Ovary (tissue), 9 donors: ENCODE data around the gene PKD1. TPM values are rescaled to one million over a fixed set of nuclear protein-coding genes. Genes with fewer than 3 reads are reported as not detected.
"Not testable (repeated sequence)": the region's sequence is repeated elsewhere in the genome, so short reads cannot be mapped to it uniquely, and the experiment has no call there.

Source experiments
- DNase-seq, 5 donors: peaks; one replicate each; pipeline ENCODE4 v3.0.0-alpha.2; 2019 to 2020
- H3K27ac ChIP-seq, 2 donors: fragments of 200-600 bp; one replicate each; pipeline versions ENCODE4 v1.5.1 to v1.8.0; 2019 to 2022
- H3K27me3 ChIP-seq: fragments of 200-600 bp; one replicate; pipeline ENCODE4 v1.8.0; 2022
- H3K36me3 ChIP-seq: fragments of 200-600 bp; sonication (generic); one replicate; pipeline ENCODE4 v1.5.1; 2019
- H3K4me1 ChIP-seq: one replicate; pipeline ENCODE4 v1.8.1; 2013; ENCODE audit warnings: mild to moderate bottlenecking, moderate library complexity; ENCODE audit not compliant: insufficient read depth
- H3K4me3 ChIP-seq: fragments of 200-600 bp; sonication (generic); one replicate; pipeline ENCODE4 v1.5.1; 2017
- H3K9me3 ChIP-seq, 2 donors: fragments of 200-600 bp in 1 of 2; sonication (generic) in 1 of 2; one replicate each; pipeline versions ENCODE4 v1.5.1 to v1.8.1; 2013 to 2019; ENCODE audit warnings: mild to moderate bottlenecking in 1 of 2, moderate library complexity in 1 of 2
- EP300 ChIP-seq: sonication (generic); formaldehyde crosslinking; IDR thresholded peaks from one replicate; pipeline ENCODE4 v1.6.1; 2017; ENCODE audit warnings: antibody characterized with exemption
- POLR2A ChIP-seq: fragments of 450-650 bp; IDR thresholded peaks from one replicate; pipeline ENCODE4 v1.6.1; 2017; ENCODE audit warnings: antibody characterized with exemption, mild to moderate bottlenecking, moderate library complexity
- WGBS, 3 donors: extraction: QIAGEN DNeasy Blood & Tissue Kit in 1 of 3; methylation state at CpG; one replicate each; pipeline versions ENCODE4 v1.1.5 to v1.1.7; 2013 to 2017; 5-methylcytosine and 5-hydroxymethylcytosine counted together
- intact Hi-C, 4 donors: fragments of 100-400 bp; cut with DNase I; formaldehyde crosslinking; loops; one replicate each; pipeline versions ENCODE4 v1.11.0 to v1.15.1; 2022 to 2023
- polyA plus RNA-seq, 2 donors: library from polyadenylated mRNA; stranded (reverse); fragments of 200-250 nt in 1 of 2; fragments of 350-450 nt in 1 of 2; fragmentation: Illumina TruSeq in 1 of 2; extraction: RNeasy Lipid Tissue Mini Kit (QIAGEN cat#74804) in 1 of 2; gene quantifications; one replicate each; pipeline ENCODE4 v1.2.3, GENCODE V29; 2013 to 2014
- total RNA-seq, 7 donors: library from RNA; depleted of rRNA in 2 of 7; stranded (reverse); fragments of >200 nt in 2 of 7; fragmentation: NEBNext Ultra II Directional in 3 of 7; extraction: Animal tissue kit (Norgen Biotek cat#: 25700) in 3 of 7; gene quantifications; one replicate each; pipeline versions ENCODE4 v1.1.0 to v1.2.4, GENCODE V29; 2016 to 2023
- TF ChIP-seq, protein P1 (sequence below), 3 donors: fragments of 450-650 bp in 2 of 3; fragments of 200-600 bp in 1 of 3; IDR thresholded peaks; one replicate each; pipeline versions ENCODE4 v1.5.1 to v1.8.0; 2016 to 2022; ENCODE audit warnings: antibody characterized with exemption in 3 of 3, mild to moderate bottlenecking in 1 of 3
- donor health status: DM: no; HTN: no; CAD: no; lungs with moderate emphysema.
- donor health status: DM: no; HTN: no; CAD: no.
- donor health status: Bipolar disorder and iron deficiency.
- donor health status: DM: yes; HTN: yes; CAD: no.
- donor health status: DM: no; HTN: no; CAD: no.
- donor health status: DM: yes; HTN: yes; CAD: no.

Gene PKD1
- total and polyA plus RNA-seq, 9 donors = 8.7 to 203 (median 129) TPM

DNA sequence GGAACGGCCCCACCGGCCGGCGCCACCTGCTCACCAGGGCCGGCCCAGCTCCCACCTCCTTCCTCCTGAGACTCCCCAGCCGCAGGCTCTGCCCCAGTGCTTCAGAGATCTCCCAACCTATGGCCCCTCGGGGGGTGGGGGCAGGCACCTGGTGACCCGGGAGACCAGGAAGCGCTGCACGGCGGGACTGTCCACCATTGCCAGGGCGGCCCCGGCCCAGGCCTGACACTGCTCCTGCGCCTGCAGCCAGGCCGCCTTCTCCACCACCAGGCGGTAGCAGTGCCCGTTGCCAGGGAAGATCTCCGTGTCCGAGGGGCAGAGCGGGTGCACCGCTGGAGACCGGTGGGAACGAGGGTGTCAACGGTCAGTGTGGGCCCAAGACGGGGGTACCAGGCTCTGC is 18.4 kb downstream of the PKD1 start:
- intact Hi-C loops, H3K4me3 ChIP-seq, H3K27ac ChIP-seq, H3K9me3 ChIP-seq, H3K4me1 ChIP-seq, DNase-seq, H3K36me3 ChIP-seq, H3K27me3 ChIP-seq: not testable (repeated sequence)
- WGBS, 3 donors = 87 to 93% (median 87%) methylated on average over 6 to 24 of the region's 25 CpGs

DNA sequence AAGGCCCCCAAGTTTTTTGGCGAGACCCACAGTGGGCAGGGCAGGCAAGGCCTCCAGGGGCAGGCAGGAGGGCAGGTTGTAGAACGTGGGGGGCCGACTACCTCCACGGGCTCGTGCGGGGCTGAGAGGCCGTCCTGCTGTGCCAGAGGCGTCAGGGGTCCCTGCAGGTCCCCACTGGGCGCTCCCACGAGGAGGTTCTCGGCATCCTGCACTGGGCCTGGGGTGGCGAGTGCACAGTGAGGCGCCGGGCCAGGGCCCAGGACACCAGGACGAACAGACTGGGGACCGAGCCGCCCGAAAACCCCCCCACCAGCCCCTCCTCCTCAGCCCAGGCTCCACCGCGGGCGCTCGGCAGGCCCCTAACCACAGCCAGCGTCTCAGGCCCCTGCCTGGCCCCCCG is 19.3 kb downstream of the PKD1 start:
- intact Hi-C loops, DNase-seq, H3K27ac ChIP-seq, H3K36me3 ChIP-seq, H3K4me3 ChIP-seq, H3K9me3 ChIP-seq, H3K4me1 ChIP-seq, H3K27me3 ChIP-seq: not testable (repeated sequence)
- 83 to 89% (median 87%) methylated on average over 15 to 24 of the region's 24 CpGs for WGBS, 3 donors

DNA sequence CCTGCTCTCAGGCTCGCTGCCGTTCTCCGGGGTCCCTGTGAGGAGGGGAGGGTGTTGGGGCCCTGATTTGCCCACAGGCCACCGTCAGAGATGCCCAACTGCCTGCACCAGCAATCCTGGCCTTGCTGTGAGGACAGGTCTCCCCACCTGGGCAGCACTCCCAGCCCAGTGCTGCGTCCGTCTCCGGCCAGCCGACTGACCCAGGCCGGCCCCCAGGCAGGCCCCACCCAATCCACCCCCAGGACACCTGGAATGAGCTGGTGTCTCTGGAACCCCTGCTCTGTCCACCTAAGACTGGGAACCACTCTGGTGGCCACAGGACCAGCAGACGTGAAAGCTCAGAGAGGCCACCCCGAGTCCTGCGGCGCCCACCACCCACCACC is 20.1 kb downstream of the PKD1 start:
- Histone ChIP-seq H3K4me1 (no peaks in the 10 kb centered on the region), H3K27ac (no peak overlapping the region), H3K36me3 (no peaks in the 10 kb centered on the region), H3K27me3 (no peaks in the 10 kb centered on the region), H3K4me3 (no peak overlapping the region), H3K9me3 (no peaks in the 10 kb centered on the region)
- TF ChIP-seq EP300 (no peak), POLR2A (no peak)
- TF ChIP-seq, protein P1, sequence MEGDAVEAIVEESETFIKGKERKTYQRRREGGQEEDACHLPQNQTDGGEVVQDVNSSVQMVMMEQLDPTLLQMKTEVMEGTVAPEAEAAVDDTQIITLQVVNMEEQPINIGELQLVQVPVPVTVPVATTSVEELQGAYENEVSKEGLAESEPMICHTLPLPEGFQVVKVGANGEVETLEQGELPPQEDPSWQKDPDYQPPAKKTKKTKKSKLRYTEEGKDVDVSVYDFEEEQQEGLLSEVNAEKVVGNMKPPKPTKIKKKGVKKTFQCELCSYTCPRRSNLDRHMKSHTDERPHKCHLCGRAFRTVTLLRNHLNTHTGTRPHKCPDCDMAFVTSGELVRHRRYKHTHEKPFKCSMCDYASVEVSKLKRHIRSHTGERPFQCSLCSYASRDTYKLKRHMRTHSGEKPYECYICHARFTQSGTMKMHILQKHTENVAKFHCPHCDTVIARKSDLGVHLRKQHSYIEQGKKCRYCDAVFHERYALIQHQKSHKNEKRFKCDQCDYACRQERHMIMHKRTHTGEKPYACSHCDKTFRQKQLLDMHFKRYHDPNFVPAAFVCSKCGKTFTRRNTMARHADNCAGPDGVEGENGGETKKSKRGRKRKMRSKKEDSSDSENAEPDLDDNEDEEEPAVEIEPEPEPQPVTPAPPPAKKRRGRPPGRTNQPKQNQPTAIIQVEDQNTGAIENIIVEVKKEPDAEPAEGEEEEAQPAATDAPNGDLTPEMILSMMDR (IDR thresholded peaks at IDR 0.05) = no peak
- intact Hi-C loops = no loop called here
- 75 to 82% (median 79%) methylated on average over 6 to 13 of the region's 13 CpGs for WGBS, 3 donors
- DNase-seq = no peak

DNA sequence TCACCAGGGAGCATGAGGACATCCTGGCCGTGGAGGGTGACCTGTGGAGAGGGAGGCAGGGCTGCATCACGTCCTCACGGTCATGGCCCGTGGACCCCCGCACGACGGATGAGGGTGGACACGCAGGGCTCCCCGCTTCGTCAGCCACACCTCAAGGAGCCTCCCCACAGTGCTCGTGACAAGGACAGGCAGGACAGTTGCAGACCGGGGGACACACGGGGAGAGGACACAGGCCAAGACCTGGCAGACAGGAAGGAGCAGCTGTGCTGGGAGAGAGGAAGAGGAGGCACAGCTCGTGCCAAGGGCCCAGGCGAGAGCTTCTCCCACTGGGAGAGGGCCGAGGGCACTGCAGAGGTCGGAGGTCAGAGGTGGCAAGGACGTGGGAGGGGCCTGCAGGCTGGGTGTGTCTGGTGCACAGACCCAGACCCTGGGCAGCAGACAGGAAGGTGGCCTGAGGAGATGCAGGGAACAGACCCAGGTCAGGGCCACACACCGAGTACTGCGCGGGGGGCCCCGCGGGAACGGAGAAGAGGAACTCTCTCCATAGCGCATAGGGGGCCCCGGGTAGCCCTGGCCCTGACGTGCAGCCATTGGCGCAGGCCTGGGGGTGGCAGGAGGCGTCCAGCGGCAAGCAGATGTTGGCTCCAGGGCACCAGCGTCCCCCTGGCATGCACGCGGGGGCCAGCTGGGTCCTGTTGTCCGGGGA is 20.7 kb downstream of the PKD1 start:
- intact Hi-C loops, DNase-seq, H3K36me3 ChIP-seq, H3K4me1 ChIP-seq, H3K27ac ChIP-seq, H3K9me3 ChIP-seq, H3K4me3 ChIP-seq, H3K27me3 ChIP-seq: not testable (repeated sequence)
- 75 to 85% (median 79%) methylated on average over 20 to 33 of the region's 34 CpGs for WGBS, 3 donors

DNA sequence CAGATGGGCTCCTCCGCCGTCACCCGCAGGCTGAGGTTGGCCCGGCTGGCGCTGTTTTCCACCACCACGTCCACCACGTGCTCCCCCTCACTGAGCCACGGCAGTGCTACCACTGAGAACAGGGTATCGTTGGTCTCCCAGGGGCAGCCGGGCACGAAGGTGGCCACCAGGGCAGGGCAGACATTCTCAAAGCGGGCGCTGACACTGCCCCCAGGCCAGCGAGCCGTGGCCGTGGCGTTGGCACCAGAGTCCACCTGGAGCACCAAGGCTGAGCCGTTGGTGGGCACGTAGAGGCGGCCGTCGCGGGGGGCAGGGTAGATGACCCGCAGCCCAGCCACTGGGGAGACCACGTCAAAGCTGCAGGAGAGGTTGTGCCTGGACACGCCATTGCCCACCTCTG is 21.5 kb downstream of the PKD1 start:
- H3K27ac ChIP-seq, H3K36me3 ChIP-seq, intact Hi-C loops, H3K27me3 ChIP-seq, DNase-seq, H3K9me3 ChIP-seq, H3K4me3 ChIP-seq, H3K4me1 ChIP-seq: not testable (repeated sequence)
- 87 to 92% (median 90%) methylated on average over 22 to 26 of the region's 26 CpGs for WGBS, 3 donors

DNA sequence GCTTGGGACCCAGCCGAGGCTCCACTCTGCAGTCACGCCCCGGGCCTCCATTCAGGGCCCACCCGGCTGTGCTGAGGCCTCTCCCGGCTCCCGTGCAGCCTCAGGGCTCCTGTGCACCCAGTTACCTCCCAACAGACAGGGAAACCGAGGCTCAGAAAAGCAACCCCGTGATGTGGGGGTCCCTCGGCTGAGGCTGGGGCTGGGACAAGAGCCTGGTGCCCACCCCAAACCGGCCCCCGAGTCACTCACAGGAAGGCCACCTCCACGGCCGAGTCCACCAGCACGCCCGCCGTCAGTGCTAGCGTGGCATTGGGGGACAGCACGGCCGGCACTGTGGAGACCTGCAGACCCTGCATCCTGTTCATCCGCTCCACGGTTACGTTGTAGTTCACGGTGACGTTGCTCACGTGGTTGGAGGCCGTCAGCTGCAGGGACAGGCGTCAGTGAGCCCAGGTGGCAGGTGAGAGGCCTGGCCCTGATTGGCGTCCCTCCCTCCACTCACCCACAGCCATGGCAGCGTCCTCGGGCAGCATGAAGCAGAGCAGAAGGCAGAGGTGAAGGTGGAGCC is 23.1 kb downstream of the PKD1 start:
- intact Hi-C loops, H3K4me3 ChIP-seq, H3K9me3 ChIP-seq, DNase-seq, H3K27ac ChIP-seq, H3K36me3 ChIP-seq, H3K27me3 ChIP-seq, H3K4me1 ChIP-seq: not testable (repeated sequence)
- WGBS, 3 donors = 77 to 82% (median 80%) methylated on average over 26 to 30 of the region's 30 CpGs

DNA sequence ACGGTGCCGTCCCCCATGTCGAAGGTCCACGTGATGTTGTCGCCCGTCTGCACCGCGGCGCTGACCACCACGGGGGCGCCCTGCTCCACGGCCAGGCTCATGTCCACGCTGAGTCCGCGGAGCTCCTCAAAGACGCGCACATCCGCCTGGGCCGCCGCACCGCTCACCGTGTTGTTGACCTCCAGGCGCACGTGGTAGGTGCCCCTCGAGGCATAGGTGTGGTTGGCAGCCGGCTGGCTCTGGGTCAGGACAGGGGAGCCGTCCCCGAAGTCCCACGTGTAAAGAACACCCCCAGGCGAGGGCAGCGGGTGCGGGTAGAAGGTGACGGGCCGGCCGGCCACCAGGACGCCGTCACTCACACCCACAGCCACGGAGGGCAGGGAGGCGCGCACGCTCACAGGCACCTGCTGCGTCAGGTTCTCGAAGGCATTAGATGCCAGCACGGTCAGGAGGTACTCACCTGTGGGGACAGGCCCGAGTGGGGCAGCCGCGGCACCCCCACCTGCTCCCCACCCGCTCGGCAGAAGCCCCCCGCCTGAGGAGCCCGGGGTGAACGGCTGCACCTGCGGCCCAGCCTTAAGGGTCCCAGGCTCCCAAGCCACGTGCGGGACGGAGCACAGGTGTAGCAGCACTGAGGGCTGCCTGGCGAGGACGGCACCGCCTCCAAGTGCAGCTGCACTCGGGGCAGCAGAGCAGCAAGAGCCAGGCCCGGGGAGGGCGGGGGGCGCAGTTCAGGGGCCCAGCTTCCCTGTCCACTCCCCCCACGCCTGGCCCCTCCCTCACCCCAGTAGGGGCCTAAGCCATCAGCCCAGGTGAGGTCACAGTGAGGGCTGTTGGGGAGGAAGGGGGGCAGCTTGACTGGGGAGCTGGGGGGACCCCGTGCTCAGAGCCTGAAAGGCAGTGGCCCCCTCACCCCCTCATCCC is 24.0 kb downstream of the PKD1 start:
- H3K36me3 ChIP-seq, H3K27ac ChIP-seq, H3K27me3 ChIP-seq, intact Hi-C loops, DNase-seq, H3K4me1 ChIP-seq, H3K4me3 ChIP-seq, H3K9me3 ChIP-seq: not testable (repeated sequence)
- WGBS, 3 donors = 90 to 95% (median 93%) methylated on average over 46 to 65 of the region's 65 CpGs

DNA sequence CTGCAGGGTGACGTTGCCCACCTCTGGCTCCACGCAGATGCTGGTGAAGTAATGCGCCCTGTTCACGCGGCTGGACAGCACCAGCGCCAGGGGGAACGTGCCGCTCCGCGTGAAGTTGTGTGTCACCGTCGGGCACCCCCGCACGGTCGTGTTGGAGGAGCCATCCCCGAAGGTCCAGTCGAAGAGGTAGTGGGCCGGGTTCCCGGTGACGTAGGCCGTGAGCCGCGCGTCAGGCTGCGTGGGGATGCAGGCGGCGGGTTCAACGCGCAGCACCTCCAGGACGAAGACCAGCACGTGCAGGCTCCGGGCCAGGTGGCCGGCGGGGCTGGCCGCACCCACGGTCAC is 24.7 kb downstream of the PKD1 start:
- H3K4me3 ChIP-seq, H3K9me3 ChIP-seq, H3K27ac ChIP-seq, DNase-seq, H3K27me3 ChIP-seq, H3K36me3 ChIP-seq, H3K4me1 ChIP-seq, intact Hi-C loops: not testable (repeated sequence)
- WGBS, 3 donors = 91 to 94% (median 94%) methylated on average over 31 to 36 of the region's 36 CpGs

DNA sequence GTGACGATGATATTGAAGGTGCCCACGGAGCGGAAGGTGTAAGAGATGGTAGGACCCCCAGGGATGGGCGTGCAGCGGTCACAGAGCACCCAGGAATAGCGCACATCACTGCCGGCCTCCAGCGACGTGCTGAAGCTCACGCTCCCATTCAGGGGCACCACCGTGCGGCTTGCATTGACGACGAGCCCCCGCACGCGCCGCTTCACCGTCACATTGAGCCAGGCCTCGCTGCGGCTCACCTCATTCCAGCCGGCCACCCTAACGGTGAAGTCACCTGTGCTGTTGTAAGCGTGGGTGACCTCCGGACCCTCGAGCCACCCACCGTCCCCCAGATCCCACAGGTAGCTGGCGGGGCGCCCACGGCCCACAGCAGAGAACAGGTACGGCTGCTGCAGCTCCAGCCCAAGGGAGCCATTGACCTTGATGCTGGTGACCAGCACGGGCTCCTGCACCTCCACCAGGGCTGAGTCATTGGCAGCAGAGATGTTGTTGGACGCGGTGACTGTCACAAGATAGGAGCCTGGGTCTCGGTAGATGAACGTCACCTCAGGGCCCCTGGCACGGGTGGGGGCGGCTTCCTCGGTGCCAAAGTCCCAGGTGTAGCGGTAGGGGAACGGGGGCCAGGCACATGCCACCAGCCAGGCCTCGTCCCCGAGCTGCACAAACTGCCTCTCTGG is 25.2 kb downstream of the PKD1 start:
- H3K4me3 ChIP-seq, H3K36me3 ChIP-seq, H3K27ac ChIP-seq, DNase-seq, H3K9me3 ChIP-seq, intact Hi-C loops, H3K4me1 ChIP-seq, H3K27me3 ChIP-seq: not testable (repeated sequence)
- WGBS, 3 donors = 89 to 94% (median 91%) methylated on average over 41 to 42 of the region's 43 CpGs

DNA sequence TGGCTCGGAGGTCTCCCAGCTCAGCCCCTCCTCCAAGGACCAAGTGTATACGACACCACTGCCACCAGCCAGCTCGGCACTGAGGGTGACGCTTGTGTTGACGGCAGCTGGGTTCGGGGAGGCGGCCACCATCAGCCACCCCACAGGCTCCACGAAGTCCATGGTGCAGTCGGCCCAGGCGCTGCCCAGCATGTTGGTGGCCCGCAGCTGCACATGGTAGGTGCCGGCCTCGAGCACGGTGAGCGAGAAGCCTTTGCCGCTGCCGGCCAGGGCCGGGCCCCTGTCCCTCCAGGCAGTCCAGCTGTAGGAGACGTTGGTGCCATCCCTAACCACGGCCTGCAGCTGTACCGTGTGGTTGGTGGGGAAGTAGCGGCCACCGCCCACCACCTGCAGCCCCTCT is 25.8 kb downstream of the PKD1 start:
- H3K4me1 ChIP-seq, DNase-seq, H3K9me3 ChIP-seq, H3K36me3 ChIP-seq, H3K27me3 ChIP-seq, H3K4me3 ChIP-seq, intact Hi-C loops, H3K27ac ChIP-seq: not testable (repeated sequence)
- WGBS, 3 donors = 84 to 85% (median 85%) methylated on average over 15 to 23 of the region's 23 CpGs
